ENCODE results near the gene RAB1B.

GRCh38 chr11:66239511-66239910, 28.9 kb upstream of the RAB1B start:
- no peak for TF ChIP-seq EP300 (IDR thresholded peaks at IDR 0.05)
- no peak for TF ChIP-seq CTCF (IDR thresholded peaks at IDR 0.05)
